SH-SY5Y (cell line): ENCODE results near the gene DDX18.

Source experiments
- GATA2 ChIP-seq: IDR thresholded peaks from 2 replicates; pipeline ENCODE4 v1.6.1; 2011; ENCODE audit warnings: mild to moderate bottlenecking, low read depth, low read length
- GATA3 ChIP-seq: IDR thresholded peaks from 2 replicates; pipeline ENCODE4 v1.6.1; 2011; ENCODE audit warnings: low read depth, mild to moderate bottlenecking, low read length, moderate library complexity

DNA sequence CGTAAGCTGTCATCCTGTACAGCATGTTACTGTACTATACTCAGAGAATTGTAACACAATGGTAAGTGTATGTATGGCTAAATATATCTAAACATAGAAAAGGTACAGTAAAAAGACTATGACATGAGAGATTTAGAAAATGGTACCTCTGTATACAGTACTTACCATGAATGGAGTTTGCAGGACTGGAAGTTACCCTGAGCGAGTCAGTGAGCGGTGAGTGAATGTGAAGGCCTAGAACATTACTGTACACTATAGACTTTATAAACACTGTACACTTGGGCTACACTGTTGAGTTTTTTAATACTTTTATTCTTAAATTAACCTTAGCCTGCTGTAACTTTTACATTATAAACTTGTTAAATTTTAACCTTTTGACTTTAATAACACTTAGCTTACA is 1.5 kb downstream of the DDX18 start:
- no peak for TF ChIP-seq GATA3
- TF ChIP-seq GATA2: no peak
